KMS-11 (cell line): Measurements from ENCODE around the gene TSPAN10.

Source experiments
- H2AFZ ChIP-seq: fragments of 200-600 bp; sonication (generic); 2 replicates; pipeline ENCODE4 v1.6.1; 2016; ENCODE audit warnings: antibody characterized with exemption, mixed run types, low read depth
- H3K27ac ChIP-seq: fragments of 200-600 bp; sonication (generic); 2 replicates; pipeline ENCODE4 v1.6.1; 2016; ENCODE audit warnings: mild to moderate bottlenecking, mixed run types
- H3K27me3 ChIP-seq: fragments of 200-600 bp; sonication (generic); 2 replicates; pipeline ENCODE4 v1.6.1; 2017; ENCODE audit warnings: mild to moderate bottlenecking, low read depth, mixed run types, moderate library complexity; ENCODE audit not compliant: insufficient read depth
- H3K36me3 ChIP-seq: fragments of 200-600 bp; sonication (generic); 2 replicates; pipeline ENCODE4 v1.6.1; 2017; ENCODE audit warnings: mild to moderate bottlenecking, mixed run types; ENCODE audit not compliant: insufficient read depth
- H3K4me1 ChIP-seq: fragments of 200-600 bp; sonication (generic); 2 replicates; pipeline ENCODE4 v1.6.1; 2016; ENCODE audit warnings: mild to moderate bottlenecking, low read depth, mixed run types; ENCODE audit not compliant: poor library complexity, severe bottlenecking
- H3K4me2 ChIP-seq: fragments of 200-600 bp; sonication (generic); 2 replicates; pipeline ENCODE4 v1.7.0; 2016; ENCODE audit warnings: mild to moderate bottlenecking, mixed run types
- H3K4me3 ChIP-seq: fragments of 200-600 bp; sonication (generic); IDR thresholded peaks from 2 replicates; pipeline ENCODE4 v1.6.1; 2017; ENCODE audit warnings: low read depth, low read length, mixed read lengths; ENCODE audit not compliant: insufficient read depth
- H3K79me2 ChIP-seq: fragments of 200-600 bp; sonication (generic); 2 replicates; pipeline ENCODE4 v1.6.1; 2016; ENCODE audit warnings: low read depth, mixed run types; ENCODE audit not compliant: insufficient read depth
- H3K9ac ChIP-seq: fragments of 200-600 bp; sonication (generic); 2 replicates; pipeline ENCODE4 v1.6.1; 2016; ENCODE audit warnings: mild to moderate bottlenecking, mixed run types
- H4K20me1 ChIP-seq: fragments of 200-600 bp; sonication (generic); 2 replicates; pipeline ENCODE4 v1.6.1; 2016; ENCODE audit warnings: mild to moderate bottlenecking, mixed run types; ENCODE audit not compliant: insufficient read depth
- TF ChIP-seq, protein P1 (sequence below): fragments of 200-600 bp; sonication (generic); conservative IDR thresholded peaks from 2 replicates; pipeline ENCODE4 v1.6.1; 2017; ENCODE audit warnings: low read depth, mild to moderate bottlenecking, antibody characterized with exemption, low read length, moderate library complexity, mixed read lengths

Gene TSPAN10

DNA sequence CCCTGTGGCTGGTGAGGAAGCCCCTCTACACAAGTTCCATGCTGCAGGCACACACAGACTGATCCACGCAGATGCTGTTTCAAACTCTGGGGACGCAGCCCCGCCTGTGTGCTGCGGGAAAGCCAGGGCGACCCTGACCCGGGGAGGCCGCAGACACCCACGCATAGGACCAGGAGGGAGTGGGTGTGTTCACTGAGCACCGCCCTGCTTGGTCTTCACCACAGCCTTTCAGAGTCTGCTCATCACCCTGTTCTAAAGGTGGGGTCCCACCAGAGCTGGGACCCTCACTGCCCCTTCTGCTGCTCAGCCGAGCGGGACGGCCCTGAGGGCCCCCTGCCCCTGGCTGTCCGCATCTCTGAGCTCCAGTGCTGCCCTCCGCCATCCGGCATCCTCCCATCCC is 7.5 kb downstream of the TSPAN10 start:
- Histone ChIP-seq H3K79me2 (no peaks in the 10 kb centered on the region), H3K4me2 (no peak overlapping the region), H4K20me1 (no peaks in the 10 kb centered on the region)

DNA sequence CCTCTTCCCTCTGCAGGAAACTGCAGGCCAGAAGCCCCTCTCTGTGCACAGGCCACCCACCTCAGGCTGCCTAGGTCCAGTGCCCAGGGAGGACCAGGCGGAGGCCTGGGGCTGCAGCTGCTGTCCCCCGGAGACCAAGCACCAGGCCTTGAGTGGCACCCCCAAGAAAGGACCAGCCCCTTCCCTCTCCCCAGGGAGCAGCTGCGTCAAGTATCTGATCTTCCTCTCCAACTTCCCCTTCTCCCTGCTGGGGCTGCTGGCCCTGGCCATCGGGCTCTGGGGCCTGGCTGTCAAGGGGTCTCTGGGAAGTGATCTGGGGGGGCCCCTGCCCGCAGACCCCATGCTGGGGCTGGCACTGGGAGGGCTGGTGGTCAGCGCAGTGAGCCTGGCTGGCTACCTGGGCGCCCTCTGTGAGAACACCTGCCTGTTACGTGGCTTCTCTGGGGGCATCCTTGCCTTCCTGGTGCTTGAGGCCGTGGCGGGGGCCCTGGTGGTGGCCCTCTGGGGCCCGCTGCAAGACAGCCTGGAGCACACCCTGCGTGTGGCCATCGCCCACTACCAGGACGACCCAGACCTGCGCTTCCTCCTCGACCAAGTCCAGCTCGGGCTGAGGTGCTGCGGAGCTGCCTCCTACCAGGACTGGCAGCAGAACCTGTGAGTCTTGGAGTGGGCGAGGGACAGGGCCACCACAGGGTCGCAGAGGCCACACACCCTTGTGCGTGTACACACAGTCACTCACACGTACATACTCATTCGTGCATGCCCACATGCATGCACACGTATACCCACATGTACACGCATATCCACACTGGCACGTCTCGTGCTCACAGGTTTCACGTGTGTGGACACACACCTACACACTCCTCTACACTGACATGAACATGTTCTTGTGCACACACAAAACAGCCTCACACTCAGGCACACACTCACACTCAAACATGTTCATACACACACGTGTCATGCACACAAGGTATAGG is 8.3 kb downstream of the TSPAN10 start:
- Histone ChIP-seq H2AFZ (no peak overlapping the region), H3K27me3 (no peaks in the 10 kb centered on the region), H3K4me2 (no peak overlapping the region), H3K27ac (no peak overlapping the region), H3K36me3 (no peaks in the 10 kb centered on the region), H3K4me1 (no peaks in the 10 kb centered on the region), H4K20me1 (no peaks in the 10 kb centered on the region), H3K4me3 (no peak overlapping the region), H3K9ac (no peak overlapping the region), H3K79me2 (no peaks in the 10 kb centered on the region)
- TF ChIP-seq, protein P1, sequence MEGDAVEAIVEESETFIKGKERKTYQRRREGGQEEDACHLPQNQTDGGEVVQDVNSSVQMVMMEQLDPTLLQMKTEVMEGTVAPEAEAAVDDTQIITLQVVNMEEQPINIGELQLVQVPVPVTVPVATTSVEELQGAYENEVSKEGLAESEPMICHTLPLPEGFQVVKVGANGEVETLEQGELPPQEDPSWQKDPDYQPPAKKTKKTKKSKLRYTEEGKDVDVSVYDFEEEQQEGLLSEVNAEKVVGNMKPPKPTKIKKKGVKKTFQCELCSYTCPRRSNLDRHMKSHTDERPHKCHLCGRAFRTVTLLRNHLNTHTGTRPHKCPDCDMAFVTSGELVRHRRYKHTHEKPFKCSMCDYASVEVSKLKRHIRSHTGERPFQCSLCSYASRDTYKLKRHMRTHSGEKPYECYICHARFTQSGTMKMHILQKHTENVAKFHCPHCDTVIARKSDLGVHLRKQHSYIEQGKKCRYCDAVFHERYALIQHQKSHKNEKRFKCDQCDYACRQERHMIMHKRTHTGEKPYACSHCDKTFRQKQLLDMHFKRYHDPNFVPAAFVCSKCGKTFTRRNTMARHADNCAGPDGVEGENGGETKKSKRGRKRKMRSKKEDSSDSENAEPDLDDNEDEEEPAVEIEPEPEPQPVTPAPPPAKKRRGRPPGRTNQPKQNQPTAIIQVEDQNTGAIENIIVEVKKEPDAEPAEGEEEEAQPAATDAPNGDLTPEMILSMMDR = no peak

More for the DNA sequence above, 7.5 kb downstream of the TSPAN10 start:
- Histone ChIP-seq H3K9ac (no peak overlapping the region), H3K27me3 (no peaks in the 10 kb centered on the region), H3K27ac (no peak overlapping the region), H3K36me3 (no peaks in the 10 kb centered on the region), H3K4me1 (no peaks in the 10 kb centered on the region), H3K4me3 (no peak overlapping the region), H2AFZ (no peak overlapping the region)
- TF ChIP-seq, protein P1 = no peak

DNA sequence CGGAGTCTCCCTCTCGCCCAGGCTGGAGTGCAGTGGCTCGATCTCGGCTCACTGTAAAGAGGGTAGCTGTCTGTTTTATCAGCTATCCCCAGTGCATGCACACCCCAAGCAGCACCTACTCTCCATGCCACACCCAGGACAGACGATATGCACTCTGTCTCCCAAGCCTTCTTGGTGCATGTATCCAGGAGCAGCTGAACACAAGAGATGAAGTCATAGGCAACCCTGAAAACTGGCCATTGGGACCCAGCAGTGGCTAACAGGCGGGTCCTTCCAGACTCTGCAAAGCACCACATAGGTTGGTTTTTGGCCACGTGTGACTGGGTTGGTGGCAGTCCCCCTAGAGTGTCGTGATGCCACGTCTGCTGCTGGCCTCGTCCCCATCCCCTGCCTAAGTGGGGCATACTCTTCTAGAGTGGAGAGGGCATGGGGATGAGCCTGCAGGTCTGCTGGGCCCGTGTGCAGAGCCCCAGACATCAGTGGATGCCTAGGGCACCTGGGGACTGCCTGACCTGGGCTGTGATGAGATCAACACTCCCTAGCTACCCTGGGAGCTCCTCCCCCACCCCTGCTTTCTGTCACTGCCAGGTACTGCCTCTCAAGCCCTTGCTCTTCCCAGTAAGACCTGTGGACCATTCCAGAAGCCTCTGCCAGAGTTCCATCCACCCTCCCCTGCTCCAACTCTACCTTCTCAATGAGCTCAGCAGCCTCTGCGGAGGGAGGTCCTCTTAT is 10.0 kb downstream of the TSPAN10 start:
- no peak overlapping the region for H3K4me2 ChIP-seq
- no peak overlapping the region for H3K4me3 ChIP-seq
- no peak overlapping the region for H2AFZ ChIP-seq

DNA sequence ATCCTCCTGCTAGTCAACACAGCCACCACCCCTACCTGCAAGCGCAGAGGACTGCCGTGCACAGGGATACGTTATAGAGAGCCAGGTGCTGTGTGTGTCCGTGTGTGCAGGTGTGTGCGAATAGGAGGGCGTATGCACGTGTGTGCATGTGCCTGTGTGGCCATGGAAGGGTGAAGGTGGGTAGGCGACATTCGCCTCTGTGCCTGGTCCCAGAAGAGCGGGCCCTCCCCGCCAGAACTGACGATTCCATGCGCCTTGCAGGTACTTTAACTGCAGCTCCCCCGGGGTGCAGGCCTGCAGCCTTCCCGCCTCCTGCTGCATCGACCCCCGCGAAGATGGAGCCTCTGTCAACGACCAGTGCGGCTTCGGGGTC is 10.6 kb downstream of the TSPAN10 start:
- H3K36me3 ChIP-seq = no peaks in the 10 kb centered on the region
- H3K4me2 ChIP-seq = no peak overlapping the region

More for the DNA sequence above, 10.0 kb downstream of the TSPAN10 start:
- Histone ChIP-seq H3K9ac (no peak overlapping the region), H4K20me1 (no peaks in the 10 kb centered on the region), H3K4me1 (no peaks in the 10 kb centered on the region), H3K27ac (no peak overlapping the region), H3K36me3 (no peaks in the 10 kb centered on the region), H3K79me2 (no peaks in the 10 kb centered on the region), H3K27me3 (no peaks in the 10 kb centered on the region)
- TF ChIP-seq, protein P1 = no peak

More for the DNA sequence above, 10.6 kb downstream of the TSPAN10 start:
- Histone ChIP-seq H3K79me2 (no peaks in the 10 kb centered on the region), H3K4me3 (no peak overlapping the region), H3K9ac (no peak overlapping the region), H4K20me1 (no peaks in the 10 kb centered on the region), H3K27ac (no peak overlapping the region), H3K4me1 (no peaks in the 10 kb centered on the region), H2AFZ (no peak overlapping the region), H3K27me3 (no peaks in the 10 kb centered on the region)
- TF ChIP-seq, protein P1 = no peak
